T-helper 1 cell treated with Interleukin-12 subunit alpha and Interleukin-12 subunit beta and Interleukin-4 antibody, amounts not matched to agents 30 ng/mL and 1 ng/mL, for 36 hours (primary cell): ENCODE results near the gene FAH. TPM values are rescaled to one million over a fixed set of nuclear protein-coding genes. Genes with fewer than 3 reads are reported as not detected.

Source experiments
- intact Hi-C: fragments of 100-400 bp; cut with micrococcal nuclease; formaldehyde crosslinking; loops from one replicate; pipeline ENCODE4 v1.15.1; 2024
- total RNA-seq: library from RNA; stranded (reverse); gene quantifications from 2 replicates; pipeline ENCODE4 v1.2.3, GENCODE V29; 2022

The FAH gene
- total RNA-seq, 1 donor from 2014 or later: 58.2 TPM

GRCh38 chr15:80191897-80192595 lies 39.2 kb downstream of the FAH start:
- intact Hi-C loops: no loop called here

- intact Hi-C loops: no loop called here
These were observed 41.4 kb downstream of the FAH start for GRCh38 chr15:80194186-80194585.

DNA sequence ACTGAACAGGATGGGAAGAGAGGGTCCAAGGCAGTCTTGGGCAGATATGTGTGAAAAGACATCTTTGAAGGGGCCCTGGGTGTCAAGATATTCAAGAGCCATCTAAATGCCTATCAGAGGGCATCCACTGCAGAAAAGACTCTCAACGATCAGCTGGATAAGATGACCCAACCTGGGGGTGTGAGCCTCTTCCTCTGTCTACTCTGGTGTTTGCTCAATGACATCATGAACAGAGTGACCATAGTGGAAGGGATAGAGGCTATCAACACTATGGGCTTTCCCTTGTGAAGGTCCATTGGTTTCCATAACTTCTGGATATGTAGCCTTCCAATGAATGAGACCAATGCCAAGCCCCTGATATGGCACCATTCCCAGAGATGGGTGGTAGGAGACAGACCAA lies 42.1 kb downstream of the FAH start:
- intact Hi-C loops: no loop called here

DNA sequence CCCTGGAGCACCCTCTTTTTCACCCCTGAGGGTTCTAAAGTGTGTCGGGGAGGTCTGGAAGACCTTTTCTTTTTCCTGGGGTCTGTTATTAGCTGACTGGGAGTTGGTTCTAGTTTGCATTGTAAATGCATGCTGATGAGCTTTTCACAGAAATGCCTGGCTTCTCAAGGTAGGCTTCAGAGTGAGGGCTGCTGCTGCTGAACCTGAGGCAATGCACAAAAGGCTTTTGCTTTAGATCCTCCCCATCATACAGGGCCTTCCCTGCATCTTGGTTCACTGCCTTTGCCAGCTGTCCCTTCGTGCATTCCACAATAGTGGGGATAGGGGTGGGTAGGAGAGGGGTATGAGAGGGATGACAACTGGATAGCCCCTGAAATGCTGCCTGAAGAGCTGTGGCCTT lies 46.6 kb downstream of the FAH start:
- intact Hi-C loops: no loop called here

DNA sequence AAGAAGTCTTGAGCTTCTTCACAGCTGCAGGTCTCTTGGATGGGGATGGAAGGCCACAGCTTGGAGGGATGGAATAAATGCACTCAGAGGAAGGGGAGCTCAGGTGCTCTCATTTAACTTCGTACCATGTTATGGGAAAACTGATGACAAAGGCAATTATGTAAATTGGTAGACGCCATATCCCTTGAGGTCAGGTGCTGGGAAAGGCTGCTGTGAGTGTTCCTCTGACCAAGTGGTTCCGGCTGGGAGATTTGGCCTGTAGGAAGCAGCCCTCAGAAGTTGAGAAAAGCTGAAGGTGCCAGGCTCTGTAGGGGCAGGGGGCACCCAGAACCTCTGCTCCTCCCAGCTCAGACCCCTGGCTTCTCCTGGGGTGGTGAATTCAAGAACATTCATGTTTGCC lies 47.1 kb downstream of the FAH start:
- intact Hi-C loops: no loop called here

- intact Hi-C loops: no loop called here
These were observed 48.6 kb downstream of the FAH start for GRCh38 chr15:80201256-80202015.

- intact Hi-C loops: no loop called here
These were observed 49.2 kb downstream of the FAH start for GRCh38 chr15:80202016-80202315.

DNA sequence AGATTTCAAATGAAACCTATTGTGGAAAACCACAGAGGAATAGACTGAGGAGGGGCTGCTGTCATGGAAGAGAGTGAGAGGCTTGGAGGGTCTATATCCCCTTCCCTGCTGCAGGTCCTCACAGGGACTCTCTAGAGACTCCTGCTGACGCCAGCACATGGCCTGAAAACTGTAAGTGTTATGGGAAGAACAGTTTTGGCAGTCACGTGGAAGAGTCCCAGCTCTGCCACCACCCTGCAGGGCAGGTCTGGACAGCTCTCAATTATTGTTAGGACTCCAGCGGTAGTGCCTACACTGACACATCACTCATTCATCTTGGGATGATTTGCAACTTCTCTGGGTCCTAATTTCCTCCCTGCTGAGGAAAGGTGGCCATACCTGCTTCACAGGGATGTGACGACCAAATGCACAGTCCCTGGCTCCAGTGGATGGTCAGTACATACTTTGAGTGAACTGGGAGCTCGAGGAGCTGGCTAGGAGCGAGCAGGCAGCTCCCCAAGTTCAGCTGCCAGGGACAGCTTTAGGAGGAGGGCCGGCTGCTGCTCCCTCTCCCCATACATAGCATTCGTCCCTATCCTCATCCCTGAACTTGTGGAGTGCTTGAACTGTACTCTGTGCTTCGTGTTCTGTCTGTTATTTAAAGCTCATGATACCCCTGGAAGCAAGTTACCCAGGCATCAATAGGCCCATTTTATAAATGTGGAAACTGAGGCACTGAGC lies 50.0 kb downstream of the FAH start:
- intact Hi-C loops: no loop called here

GRCh38 chr15:80203361-80203885 lies 50.6 kb downstream of the FAH start:
- intact Hi-C loops: no loop called here

DNA sequence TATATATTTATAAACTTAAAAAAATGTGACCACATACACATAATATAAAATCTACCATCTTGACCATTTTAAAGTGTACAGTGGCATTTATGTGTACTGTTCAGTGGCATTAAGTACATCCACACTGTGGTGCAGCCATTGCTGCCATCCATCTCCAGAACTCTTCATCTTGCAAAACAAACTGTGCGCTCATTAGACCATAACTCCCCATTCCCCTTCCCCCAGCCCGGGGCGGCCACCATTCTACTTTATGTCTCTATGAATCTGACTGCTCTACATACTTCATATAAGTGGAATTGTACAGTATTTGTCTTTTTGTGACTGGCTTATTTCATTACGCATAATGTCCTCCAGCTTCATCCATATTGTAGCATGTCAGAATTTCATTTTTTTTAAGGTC lies 51.4 kb downstream of the FAH start:
- intact Hi-C loops: no loop called here

DNA sequence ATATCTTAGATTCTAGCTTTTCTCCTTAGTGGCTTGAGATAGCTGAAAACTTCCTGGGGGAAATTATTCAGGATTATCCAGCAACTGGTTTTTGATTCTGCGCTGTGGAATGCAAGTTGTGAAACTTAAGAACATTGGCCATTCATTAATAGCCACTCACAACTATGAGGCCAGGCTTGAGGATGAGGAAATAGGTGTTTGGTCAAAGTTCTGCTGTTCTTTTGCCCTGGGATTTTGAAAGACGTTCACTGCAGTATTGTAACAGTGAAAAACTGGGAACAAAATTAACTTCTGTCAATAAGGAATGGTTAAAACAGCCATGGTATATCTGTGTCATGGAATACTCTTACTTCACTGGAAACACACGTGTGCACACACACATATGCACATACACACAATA lies 55.1 kb downstream of the FAH start:
- intact Hi-C loops: no loop called here

DNA sequence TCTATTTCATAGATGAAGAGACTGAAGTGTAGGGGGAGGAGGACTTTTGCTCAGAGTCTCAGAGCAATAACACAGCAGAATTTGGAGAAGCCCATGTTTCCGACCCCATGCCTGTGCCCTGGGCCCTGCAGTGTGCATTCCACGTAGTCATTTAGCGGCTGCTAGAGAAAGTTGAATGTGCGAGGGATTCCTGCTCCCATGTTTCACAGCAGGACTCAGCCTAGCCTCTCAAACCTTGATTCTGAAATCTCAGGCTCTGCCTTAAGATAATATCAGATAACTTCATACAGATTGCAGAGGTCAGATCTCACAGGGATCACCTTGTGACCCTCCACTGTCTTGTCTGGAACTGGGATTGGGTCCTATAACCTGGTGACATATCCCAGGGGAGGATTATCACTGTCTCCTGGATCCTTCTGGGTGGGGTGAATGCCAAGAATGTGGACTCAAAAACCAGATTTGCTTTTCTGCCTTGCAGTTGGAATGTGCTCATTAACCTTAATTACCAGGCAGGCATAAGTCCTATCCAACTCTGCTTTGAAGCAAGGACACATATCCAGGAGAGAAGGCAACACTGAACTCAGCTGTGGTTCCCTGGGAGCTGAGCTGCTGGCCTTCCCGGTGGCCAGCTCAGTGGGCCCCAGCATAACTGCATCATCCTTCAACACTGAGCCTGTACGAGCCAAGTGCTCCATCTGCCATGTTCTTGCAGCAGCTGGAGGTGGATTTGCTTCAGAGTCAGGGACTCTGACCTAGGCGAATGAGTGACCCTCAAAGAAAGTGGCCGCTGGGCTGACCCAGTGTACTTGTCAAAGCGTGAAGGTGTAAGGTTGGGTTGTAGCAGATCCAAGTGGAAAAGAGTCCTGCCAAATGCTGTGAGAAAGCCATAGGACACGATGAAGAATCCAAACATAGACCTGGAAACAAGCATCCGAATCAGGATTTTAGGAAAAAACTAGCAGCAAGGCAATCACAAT lies 56.2 kb downstream of the FAH start:
- intact Hi-C loops: no loop called here

DNA sequence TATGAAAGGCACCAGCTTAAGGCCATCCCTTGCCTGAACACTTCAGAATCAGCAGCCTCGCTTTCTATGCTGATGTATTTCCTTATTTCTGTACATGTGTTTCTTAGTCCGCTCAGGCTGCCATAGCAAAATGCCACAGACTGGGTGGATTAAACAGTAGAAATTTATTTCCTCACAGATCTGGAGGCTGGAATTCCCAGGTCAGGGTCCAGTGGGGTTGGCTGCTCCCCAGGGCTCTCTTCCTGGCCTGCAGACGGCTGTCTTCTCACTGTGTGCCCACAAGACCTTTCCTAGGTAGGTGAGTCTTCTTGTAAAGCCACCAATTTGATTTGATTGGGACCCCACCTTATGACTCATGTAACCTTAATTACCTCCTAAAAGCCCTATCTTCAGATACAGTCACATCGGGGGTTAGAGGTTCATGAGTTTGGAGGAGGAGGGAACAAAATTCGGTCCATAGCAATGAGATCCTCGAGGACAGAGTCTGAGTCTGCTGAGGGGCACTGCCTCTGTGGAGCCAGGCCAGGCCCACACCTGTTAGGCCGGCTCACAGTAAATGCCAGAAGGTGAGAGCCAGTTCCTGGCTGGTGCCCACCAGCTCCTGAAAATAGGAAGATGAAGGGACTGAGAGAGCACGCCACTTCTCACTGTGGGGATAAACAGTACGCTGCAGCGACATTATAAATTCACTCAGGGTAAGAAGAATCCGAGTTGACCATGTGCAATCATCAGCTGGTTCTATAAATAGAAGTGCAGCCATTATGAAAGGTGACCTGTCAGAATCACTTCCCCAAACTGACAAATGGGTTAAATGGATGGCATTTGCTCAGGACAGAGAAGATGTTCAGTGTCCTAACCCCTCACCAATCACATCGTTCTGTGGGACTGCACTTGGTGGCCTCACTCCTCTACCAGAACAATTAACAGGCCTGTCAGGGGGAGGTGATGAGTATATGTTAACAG lies 58.1 kb downstream of the FAH start:
- intact Hi-C loops: no loop called here

GRCh38 chr15:80211976-80212375 lies 59.2 kb downstream of the FAH start:
- intact Hi-C loops: no loop called here

DNA sequence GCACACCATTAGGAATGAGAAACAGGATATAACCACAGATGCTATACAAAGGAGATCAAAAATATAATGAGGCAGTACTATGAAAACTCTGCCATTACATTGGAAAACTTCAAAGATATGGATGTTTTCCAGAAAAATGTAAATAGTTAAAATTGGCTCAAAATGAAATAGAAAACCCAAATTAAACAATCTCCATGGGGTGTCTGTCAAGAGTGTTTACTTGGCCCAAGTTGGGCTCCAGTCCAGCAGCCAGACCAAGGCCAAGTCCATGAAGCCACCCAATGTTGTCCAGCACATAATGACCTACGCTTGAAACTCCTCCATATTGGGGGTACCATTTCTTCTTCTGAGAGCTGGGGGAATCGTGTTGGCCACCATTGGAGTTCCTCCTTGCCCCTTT lies 62.1 kb downstream of the FAH start:
- intact Hi-C loops: no loop called here

GRCh38 chr15:80216141-80216540 lies 63.3 kb downstream of the FAH start:
- intact Hi-C loops: no loop called here

DNA sequence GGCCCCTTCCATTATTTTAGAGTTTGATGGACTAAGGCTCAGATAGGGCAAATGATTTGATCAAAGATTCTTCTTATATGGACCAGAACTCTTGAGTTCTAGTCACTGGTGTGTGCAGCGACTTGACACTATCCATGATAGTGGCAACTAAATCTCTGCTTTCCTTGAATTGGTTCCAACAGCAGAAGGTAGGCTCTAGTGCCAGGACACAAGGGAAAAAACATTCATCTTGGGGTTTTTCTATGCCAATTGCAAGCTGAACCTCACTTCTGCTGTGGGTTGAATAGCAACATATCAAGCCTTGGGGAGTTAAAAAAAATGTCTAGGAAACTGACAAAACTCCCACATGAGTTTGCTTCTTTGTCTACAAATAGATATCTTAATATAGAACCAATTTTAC lies 64.1 kb downstream of the FAH start:
- intact Hi-C loops: no loop called here

- intact Hi-C loops: no loop called here
These were observed 64.6 kb downstream of the FAH start for GRCh38 chr15:80217327-80217900.

DNA sequence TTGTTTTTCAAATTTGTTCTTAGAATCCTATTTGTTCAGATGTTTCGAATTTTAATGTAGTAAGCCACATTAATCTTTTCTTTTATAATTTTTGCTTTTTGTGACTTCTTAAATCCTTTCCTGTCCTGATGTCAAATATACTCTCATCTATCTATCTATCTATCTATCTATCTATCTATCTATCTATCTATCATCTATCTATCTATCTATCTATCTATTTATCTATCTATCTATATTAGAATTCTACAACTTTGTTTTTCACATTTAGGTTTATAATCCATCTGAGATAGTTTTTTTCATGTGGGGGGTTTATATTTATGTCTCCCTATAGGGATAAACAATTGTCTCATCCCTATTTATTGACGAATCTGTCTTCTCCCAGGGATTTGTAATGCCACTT lies 67.2 kb downstream of the FAH start:
- intact Hi-C loops: no loop called here
